Thyroid gland (tissue), 4 donors: ENCODE data around the gene ABCA4. TPM values are rescaled to one million over a fixed set of nuclear protein-coding genes. Genes with fewer than 3 reads are reported as not detected.

Experiments
- total RNA-seq, 4 donors: library from RNA; depleted of rRNA; stranded (reverse); fragments of >200 nt; gene quantifications; one replicate each; pipeline ENCODE4 v1.2.3, GENCODE V29; 2016

The ABCA4 gene
- total RNA-seq, 4 donors from 2014 or later, result 0.44 to 1.0 (median 0.82) TPM

Other genes with a start within 250 kb of the ABCA4 start
- 10 to 100 TPM; 21.9 to 32.0 (median 27.2) TPM for gene DNTTIP2, start 241.9 kb downstream of the ABCA4 start, total RNA-seq
- gene GCLM, start 211.7 kb downstream of the ABCA4 start, total RNA-seq, result 10 to 100 TPM; 27.0 to 56.2 (median 43.4) TPM
- 100 to 1,000 TPM in 1 of 4 donors, 10 to 100 TPM in 3; 56.2 to 115 (median 77.7) TPM for gene ARHGAP29, start 116.4 kb upstream of the ABCA4 start, total RNA-seq